ENCODE results near the gene BLVRA.

Gene BLVRA

GRCh38 chr7:43824963-43825362 lies 66.5 kb downstream of the BLVRA start:
- TF ChIP-seq SIN3A (IDR thresholded peaks at IDR 0.05; ENCODE audit: borderline replicate concordance, insufficient read depth, low read length): no peak
- TF ChIP-seq POLR2AphosphoS5 (IDR thresholded peaks at IDR 0.05; ENCODE audit: low read depth, low read length): no peak

- TF ChIP-seq TAF1 (IDR thresholded peaks at IDR 0.05; ENCODE audit: borderline replicate concordance, insufficient read depth, low read length) (no peak), REST (IDR thresholded peaks at IDR 0.05; ENCODE audit: insufficient read depth in 1 of 2, low read depth in 2 of 2, low read length in 2 of 2) (no peak), FOXP2 (optimal IDR thresholded peaks at IDR 0.05; ENCODE audit: borderline replicate concordance, extremely low read depth, extremely low read length, insufficient read depth) (no peak), SIN3A (IDR thresholded peaks at IDR 0.05; ENCODE audit: borderline replicate concordance, insufficient read depth, low read length) (no peak), POLR2AphosphoS5 (IDR thresholded peaks at IDR 0.05; ENCODE audit: low read depth, low read length) (no peak)
Observed at GRCh38 chr7:43825391-43825808, 66.9 kb downstream of the BLVRA start.

- no peak for TF ChIP-seq SIN3A (IDR thresholded peaks at IDR 0.05; ENCODE audit: borderline replicate concordance, insufficient read depth, low read length)
- no peak for TF ChIP-seq POLR2AphosphoS5 (IDR thresholded peaks at IDR 0.05; ENCODE audit: low read depth, low read length)
Observed at GRCh38 chr7:43834463-43835251, 76.2 kb downstream of the BLVRA start.

GRCh38 chr7:43838201-43838658 lies 79.8 kb downstream of the BLVRA start:
- TF ChIP-seq FOXP2 (optimal IDR thresholded peaks at IDR 0.05; ENCODE audit: borderline replicate concordance, extremely low read depth, extremely low read length, insufficient read depth) (no peak), SIN3A (IDR thresholded peaks at IDR 0.05; ENCODE audit: borderline replicate concordance, insufficient read depth, low read length) (no peak), POLR2AphosphoS5 (IDR thresholded peaks at IDR 0.05; ENCODE audit: low read depth, low read length) (no peak), REST (IDR thresholded peaks at IDR 0.05; ENCODE audit: insufficient read depth in 1 of 2, low read depth in 2 of 2, low read length in 2 of 2) (no peak), TAF1 (IDR thresholded peaks at IDR 0.05; ENCODE audit: borderline replicate concordance, insufficient read depth, low read length) (no peak)

GRCh38 chr7:43843296-43843695 lies 84.8 kb downstream of the BLVRA start:
- no peak for TF ChIP-seq FOXP2 (optimal IDR thresholded peaks at IDR 0.05; ENCODE audit: borderline replicate concordance, extremely low read depth, extremely low read length, insufficient read depth)
- TF ChIP-seq POLR2AphosphoS5 (IDR thresholded peaks at IDR 0.05; ENCODE audit: low read depth, low read length): no peak

- TF ChIP-seq FOXP2 (optimal IDR thresholded peaks at IDR 0.05; ENCODE audit: borderline replicate concordance, extremely low read depth, extremely low read length, insufficient read depth) (no peak), TAF1 (IDR thresholded peaks at IDR 0.05; ENCODE audit: borderline replicate concordance, insufficient read depth, low read length) (no peak), SIN3A (IDR thresholded peaks at IDR 0.05; ENCODE audit: borderline replicate concordance, insufficient read depth, low read length) (no peak), REST (IDR thresholded peaks at IDR 0.05; ENCODE audit: insufficient read depth in 1 of 2, low read depth in 2 of 2, low read length in 2 of 2) (no peak), POLR2AphosphoS5 (IDR thresholded peaks at IDR 0.05; ENCODE audit: low read depth, low read length) (no peak)
Observed at GRCh38 chr7:43844257-43844656, 85.8 kb downstream of the BLVRA start.

All from PFSK-1 (cell line).